Sciatic nerve (tissue), 2 donors: Measurements from ENCODE around the gene MBD3. TPM values are rescaled to one million over a fixed set of nuclear protein-coding genes. Genes with fewer than 3 reads are reported as not detected.

Source experiments
- ATAC-seq: fragments of 200-7000 bp; cut with Tn5 transposase; one replicate; pipeline ENCODE4 v1.9.1; 2020; ENCODE audit warnings: mild to moderate bottlenecking, moderate library complexity
- DNase-seq: peaks from one replicate; pipeline ENCODE4 v3.0.0-alpha.2; 2020; ENCODE audit warnings: low spot score
- intact Hi-C: fragments of 100-400 bp; cut with DNase I; formaldehyde crosslinking; loops from one replicate; pipeline ENCODE4 v1.14.2; 2022
- total RNA-seq: library from RNA; stranded (reverse); fragmentation: NEBNext Ultra II Directional; extraction: Animal tissue kit (Norgen Biotek cat#: 25700); gene quantifications from one replicate; pipeline ENCODE4 v1.2.1, GENCODE V29; 2021
- donor health status: DM: no; HTN: no; CAD: no.
- donor health status: DM: no; HTN: no; CAD: no.

The MBD3 gene
- total RNA-seq, 1 donor from 2014 or later, result 48.1 TPM

DNA sequence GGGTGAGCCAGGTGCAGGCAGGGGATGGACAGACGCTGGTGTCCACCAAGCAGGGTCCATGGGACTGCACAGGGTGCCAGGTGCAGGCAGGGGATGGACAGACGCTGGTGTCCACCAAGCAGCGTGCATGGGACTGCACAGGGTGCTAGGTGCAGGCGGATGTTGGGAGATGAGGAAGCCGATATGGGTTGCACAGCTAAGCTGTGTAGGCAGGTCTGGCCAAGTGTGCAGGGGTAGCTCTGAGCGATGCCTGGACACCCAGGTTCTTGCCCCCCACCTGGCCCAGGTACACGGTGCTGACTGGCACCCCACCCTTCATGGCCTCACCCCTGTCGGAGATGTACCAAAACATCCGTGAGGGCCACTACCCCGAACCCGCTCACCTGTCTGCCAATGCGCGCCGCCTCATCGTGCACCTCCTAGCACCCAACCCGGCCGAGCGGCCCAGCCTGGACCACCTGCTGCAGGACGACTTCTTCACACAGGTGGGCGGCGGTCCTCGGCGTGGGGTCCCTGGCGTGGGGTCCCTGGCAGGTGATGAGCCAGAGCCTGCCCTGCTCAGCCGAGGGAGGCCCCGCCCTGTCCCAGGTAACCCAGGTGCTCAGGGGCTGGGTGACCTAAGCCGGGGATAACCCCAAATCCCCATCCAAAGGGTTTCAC lies 64.9 kb downstream of the MBD3 start:
- ATAC-seq (no peak), DNase-seq (no peak)
- intact Hi-C loops, result no loop called here

DNA sequence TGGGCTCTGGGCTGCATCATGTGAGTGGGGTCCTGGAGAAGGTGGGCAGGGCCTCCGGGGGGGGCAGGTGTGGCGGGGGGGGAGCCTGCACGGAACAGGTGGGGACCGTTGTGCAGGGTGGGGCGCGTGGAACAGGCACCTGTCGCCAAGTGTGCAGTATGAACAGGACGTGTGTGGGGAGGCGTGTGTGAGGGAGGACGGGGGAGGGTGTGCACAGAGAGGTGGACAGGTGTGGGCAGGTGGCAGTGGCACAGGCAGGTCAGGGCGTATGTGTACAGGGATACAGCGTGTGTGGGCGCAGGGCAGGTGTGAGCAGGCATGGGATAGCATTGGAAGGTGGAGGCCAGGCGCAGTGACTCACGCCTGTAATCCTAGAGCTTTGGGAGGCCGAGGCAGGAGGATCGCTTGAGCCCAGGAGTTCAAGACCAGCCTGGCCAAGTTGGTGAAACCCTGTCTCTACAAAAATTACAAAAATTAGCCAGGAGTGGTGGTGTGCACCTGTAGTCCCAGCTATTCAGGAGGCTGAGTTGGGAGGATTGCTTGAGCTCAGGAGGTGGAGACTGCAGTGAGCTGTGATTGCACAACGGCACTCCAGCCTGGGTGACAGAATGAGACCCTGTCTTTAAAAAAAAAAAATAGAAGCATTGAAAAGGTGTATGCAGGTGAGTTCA lies 65.6 kb downstream of the MBD3 start:
- ATAC-seq, result no peak
- intact Hi-C loops, result no loop called here

GRCh38 chr19:1526066-1526778 lies 66.4 kb downstream of the MBD3 start:
- DNase-seq (no peak), ATAC-seq (no peak)
- intact Hi-C loops, result no loop called here

More for the DNA sequence above, 65.6 kb downstream of the MBD3 start:
- no peak for DNase-seq

DNA sequence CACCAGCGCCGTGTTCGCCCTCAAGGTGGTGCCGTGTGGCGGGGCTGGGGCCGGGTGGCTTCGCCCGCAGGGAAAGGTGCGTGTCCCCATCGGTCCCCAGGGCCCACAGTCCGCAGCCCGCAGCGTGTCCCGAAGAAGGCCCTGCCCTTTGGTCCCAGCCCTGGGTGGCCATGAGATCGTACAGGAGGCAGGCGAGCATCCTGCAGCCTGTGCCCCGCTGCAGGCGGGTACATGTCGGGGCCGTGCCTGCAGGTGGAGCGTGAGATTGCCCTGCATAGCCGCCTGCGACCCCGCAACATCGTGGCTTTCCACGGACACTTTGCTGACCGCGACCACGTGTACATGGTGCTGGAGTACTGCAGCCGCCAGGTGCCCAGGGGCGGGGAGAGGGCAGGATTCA lies 67.3 kb downstream of the MBD3 start:
- intact Hi-C loops, result no loop called here
- ATAC-seq, result no peak

DNA sequence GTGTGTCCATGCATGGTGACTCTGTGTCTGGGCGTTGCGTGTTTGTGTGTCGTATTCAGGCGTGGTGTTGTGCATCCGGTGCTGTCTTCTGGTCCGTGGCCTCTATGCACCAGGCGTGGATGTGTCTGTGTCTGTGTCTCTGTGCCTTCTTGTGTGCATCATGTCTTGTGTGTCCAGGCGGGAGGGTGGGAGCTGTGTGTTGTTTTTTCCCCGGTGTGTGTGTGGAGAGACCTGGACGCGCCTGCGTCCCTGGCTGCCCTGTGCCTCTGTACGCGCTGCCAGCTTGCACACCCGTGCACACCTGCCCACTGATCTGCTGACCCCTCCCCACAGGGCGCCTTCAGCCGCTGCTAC lies 67.7 kb downstream of the MBD3 start:
- no peak for DNase-seq
- intact Hi-C loops, result no loop called here
- no peak for ATAC-seq

More for the DNA sequence above, 67.3 kb downstream of the MBD3 start:
- no peak for DNase-seq

DNA sequence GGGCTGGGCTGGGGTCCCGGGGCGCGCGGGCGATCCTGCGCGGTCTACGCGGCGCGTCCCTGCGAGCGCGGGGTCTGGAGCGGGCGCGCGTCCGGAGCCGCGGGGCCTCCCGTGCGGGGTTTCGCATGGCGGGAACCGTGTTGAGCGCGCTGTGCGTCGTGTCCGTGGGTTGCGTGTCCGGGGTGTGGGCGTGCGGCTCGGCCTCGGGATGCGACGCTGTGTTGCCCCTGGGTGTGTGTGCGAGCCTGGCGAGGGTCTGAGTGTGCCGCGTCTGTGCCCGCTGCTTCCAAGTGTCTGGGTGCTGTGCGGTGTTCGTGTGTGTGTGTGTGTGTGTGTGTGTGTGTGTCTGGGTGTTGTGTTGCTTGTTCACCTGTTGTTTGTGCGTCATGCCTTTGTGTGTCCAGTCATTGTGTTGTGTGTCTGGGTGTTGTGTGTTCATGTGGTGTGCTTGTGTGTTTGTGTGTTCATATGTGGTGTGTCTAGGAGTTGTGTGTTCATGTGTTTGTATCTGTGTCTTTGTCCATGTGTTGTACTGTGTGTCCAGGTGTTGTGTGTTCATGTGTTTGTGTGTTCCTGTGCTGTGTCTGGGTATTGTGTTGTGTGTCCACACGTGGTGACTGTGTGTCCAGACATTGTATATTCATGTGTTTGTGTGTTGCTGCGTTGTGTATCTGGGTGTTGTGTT lies 68.2 kb downstream of the MBD3 start:
- no peak for DNase-seq
- ATAC-seq, result no peak
- intact Hi-C loops, result no loop called here

Other genes with a start within 250 kb of the MBD3 start
- 57.5 TPM for gene NDUFS7, start 209.0 kb downstream of the MBD3 start, total RNA-seq
- gene GAMT, start 191.3 kb downstream of the MBD3 start, total RNA-seq, result 48.1 TPM
- 75.7 TPM for gene DAZAP1, start 185.3 kb downstream of the MBD3 start, total RNA-seq
- gene RPS15, start 154.5 kb downstream of the MBD3 start, total RNA-seq, result 753 TPM
- 6.0 TPM for gene APC2, start 142.7 kb downstream of the MBD3 start, total RNA-seq
- gene C19orf25, start 113.7 kb downstream of the MBD3 start, total RNA-seq, result 22.1 TPM
- gene PCSK4, start 102.5 kb downstream of the MBD3 start, total RNA-seq, result 2.5 TPM
- 3.9 TPM for gene REEP6, start 101.7 kb downstream of the MBD3 start, total RNA-seq
- gene ADAMTSL5, start 79.8 kb downstream of the MBD3 start, total RNA-seq, result 48.3 TPM
- gene PLK5, start 68.8 kb downstream of the MBD3 start, total RNA-seq, result 0.80 TPM
- gene MEX3D, start 24.5 kb downstream of the MBD3 start, total RNA-seq, result 27.1 TPM
- 136 TPM for gene UQCR11, start 12.6 kb upstream of the MBD3 start, total RNA-seq
- 48.7 TPM for gene TCF3, start 59.8 kb upstream of the MBD3 start, total RNA-seq
- not detected for gene ONECUT3, start 160.6 kb upstream of the MBD3 start, total RNA-seq
- 2.3 TPM for gene ATP8B3, start 219.4 kb upstream of the MBD3 start, total RNA-seq